ENCODE data around the gene ENO1.
"Not testable (repeated sequence)": the region's sequence is repeated elsewhere in the genome, so short reads cannot be mapped to it uniquely, and the experiment has no call there.

Gene ENO1

DNA sequence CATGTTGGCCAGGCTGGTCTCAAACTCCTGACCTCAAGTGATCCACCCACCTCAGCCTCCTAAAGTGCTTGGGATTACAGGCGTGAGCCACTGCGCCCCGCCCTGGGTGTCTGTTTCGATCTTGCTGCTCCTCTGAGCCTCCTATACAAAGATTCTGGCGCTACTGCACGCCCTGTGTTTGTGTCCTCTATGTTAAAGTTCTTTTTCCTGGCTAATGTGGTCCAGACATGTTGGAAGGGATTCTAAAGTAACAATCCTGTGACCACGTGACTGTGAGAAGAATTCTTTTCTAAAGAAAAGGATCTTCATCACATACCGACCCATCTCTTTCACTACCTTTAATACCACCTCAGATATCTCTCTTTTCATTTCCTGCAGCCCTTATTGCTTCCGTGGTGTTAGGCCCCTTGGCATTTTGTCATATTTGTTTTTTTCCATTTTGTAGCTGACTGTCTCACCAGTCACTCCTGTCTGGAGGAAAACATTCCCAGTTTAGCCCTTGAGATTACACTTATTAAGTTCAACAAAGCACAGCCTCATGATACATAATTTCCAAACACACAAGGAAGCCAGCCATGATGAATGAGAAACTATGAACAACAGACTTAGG lies 27.2 kb upstream of the ENO1 start:
- H3K4me3 ChIP-seq (replicated peaks; ENCODE audit: low read depth, low read length): no peak overlapping the region
- TF ChIP-seq, protein P1, sequence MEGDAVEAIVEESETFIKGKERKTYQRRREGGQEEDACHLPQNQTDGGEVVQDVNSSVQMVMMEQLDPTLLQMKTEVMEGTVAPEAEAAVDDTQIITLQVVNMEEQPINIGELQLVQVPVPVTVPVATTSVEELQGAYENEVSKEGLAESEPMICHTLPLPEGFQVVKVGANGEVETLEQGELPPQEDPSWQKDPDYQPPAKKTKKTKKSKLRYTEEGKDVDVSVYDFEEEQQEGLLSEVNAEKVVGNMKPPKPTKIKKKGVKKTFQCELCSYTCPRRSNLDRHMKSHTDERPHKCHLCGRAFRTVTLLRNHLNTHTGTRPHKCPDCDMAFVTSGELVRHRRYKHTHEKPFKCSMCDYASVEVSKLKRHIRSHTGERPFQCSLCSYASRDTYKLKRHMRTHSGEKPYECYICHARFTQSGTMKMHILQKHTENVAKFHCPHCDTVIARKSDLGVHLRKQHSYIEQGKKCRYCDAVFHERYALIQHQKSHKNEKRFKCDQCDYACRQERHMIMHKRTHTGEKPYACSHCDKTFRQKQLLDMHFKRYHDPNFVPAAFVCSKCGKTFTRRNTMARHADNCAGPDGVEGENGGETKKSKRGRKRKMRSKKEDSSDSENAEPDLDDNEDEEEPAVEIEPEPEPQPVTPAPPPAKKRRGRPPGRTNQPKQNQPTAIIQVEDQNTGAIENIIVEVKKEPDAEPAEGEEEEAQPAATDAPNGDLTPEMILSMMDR (IDR thresholded peaks at IDR 0.05; ENCODE audit: low read length, missing control alignments): no peak
- DNase-seq (ENCODE audit: low read depth): peak; percentile 44

DNA sequence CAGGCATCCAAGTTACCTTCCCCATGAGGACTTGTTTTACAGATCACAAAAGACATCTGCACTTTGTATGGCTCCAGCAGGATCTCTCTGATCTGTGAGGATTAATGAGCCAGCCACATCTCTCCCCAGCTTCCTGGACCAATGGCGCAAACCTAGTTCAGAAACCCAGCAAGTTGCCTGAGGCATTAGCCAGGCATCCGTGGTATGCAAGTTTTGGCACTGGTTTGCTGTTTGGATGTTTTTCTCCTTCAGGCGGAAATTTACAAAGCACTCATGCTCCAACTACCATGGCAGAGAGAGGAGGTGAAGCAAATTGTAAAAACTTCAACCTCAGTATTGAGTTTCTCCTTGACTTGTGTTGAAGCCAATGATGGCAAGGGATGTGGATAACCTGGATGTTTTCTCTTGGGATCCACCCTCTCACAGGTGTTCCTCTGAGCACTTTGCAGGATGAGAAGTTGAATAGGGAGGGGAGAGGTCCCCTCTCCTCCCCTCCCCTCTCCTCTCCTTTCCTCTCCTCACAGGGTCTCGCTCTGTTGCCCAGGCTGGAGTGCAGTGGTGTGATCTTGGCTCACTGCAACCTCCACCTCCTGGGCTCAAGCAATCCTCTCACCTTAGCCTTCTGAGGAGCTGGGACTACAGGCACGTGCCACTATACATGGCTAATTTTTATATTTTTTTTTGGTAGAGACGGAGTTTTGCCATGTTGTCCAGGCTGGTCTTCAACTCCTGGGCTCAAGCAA lies 25.6 kb upstream of the ENO1 start:
- no peak overlapping the region for H3K4me3 ChIP-seq (replicated peaks; ENCODE audit: low read depth, low read length)
- peak; percentile 96 for DNase-seq (ENCODE audit: low read depth)
- TF ChIP-seq, protein P1 (IDR thresholded peaks at IDR 0.05; ENCODE audit: low read length, missing control alignments): no peak

DNA sequence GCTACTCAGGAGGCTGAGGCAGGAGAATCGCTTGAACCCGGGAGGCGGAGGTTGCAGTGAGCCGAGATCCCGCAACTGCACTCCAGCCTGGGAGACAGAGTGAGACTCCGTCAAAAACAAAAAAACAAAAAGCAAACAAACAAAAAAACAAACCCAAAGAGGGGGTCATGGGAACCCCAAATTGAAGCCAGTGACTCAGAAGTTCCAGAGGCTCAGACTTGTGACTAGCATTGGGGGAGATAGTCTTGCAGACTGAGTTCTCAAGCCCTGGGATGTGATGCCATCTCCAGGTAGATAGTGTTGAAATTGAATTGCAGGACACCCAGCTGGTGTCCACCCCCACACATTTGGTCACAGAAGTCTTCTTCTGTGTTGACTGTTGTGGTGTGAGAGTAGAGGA lies 24.9 kb upstream of the ENO1 start:
- no peak overlapping the region for H3K4me3 ChIP-seq (replicated peaks; ENCODE audit: low read depth, low read length)
- peak; percentile 31 for DNase-seq (ENCODE audit: low read depth)
- TF ChIP-seq, protein P1 (IDR thresholded peaks at IDR 0.05; ENCODE audit: low read length, missing control alignments): no peak

DNA sequence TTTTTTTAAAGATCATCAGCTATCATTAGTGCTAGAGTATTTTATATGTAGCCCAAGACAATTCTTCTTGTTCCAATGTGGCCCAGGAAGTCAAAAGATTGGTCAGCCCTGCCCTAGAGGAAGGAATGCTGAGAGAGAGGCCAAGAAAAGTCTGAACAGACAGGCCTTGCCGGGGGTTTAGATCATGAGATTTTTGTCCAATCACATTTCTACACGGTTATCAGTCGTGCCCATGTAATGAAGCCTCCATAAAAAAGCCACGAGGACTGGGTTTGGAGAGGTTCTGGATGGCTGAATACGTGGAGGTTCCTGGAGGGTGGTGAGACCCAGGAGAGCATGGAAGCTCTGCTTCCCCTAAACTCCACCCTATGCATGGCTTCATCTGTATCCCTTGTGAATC lies 24.3 kb upstream of the ENO1 start:
- DNase-seq (ENCODE audit: low read depth): peak; percentile 41
- H3K4me3 ChIP-seq (replicated peaks; ENCODE audit: low read depth, low read length): no peak overlapping the region
- TF ChIP-seq, protein P1 (IDR thresholded peaks at IDR 0.05; ENCODE audit: low read length, missing control alignments): peak; percentile 14

DNA sequence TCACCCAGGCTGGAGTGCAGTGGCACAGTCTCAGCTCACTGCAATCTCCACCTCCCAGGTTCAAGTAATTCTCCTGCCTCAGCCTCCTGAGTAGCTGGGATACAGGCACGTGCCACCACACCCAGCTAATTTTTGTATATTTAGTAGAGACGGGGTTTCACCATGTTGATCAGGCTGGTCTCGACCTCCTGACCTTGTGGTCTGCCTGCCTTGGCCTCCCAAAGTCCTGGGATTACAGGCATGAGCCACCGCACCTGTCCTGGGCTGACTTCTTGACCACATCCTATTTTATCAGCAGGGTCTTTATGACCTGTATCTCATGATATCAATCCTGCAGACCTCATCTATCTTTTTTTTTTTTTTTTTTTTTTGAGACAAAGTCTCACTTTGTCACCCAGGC lies 22.2 kb upstream of the ENO1 start:
- not testable (repeated sequence) for H3K4me3 ChIP-seq (replicated peaks; ENCODE audit: low read depth, low read length); DNase-seq (ENCODE audit: low read depth)

DNA sequence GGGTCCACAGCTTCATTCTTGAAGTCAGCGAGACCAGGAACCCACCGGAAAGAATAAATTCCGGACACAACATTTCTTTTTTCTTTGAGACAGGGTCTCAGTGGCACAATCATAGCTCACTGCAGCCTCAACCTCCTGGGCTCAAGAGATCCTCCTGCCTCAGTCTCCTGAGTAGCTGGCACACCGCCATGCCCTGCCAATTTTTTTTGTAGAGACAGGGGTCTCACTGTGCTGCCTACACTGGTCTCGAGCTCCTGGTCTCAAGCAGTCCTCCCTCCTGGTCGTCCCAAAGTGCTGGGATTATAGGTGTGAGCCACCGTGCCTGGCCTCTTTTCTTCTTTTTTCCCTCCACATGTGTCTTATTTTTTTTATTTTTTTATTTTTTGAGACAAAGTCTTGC lies 20.6 kb upstream of the ENO1 start:
- TF ChIP-seq, protein P1 (IDR thresholded peaks at IDR 0.05; ENCODE audit: low read length, missing control alignments): no peak
- no peak for DNase-seq (ENCODE audit: low read depth)

DNA sequence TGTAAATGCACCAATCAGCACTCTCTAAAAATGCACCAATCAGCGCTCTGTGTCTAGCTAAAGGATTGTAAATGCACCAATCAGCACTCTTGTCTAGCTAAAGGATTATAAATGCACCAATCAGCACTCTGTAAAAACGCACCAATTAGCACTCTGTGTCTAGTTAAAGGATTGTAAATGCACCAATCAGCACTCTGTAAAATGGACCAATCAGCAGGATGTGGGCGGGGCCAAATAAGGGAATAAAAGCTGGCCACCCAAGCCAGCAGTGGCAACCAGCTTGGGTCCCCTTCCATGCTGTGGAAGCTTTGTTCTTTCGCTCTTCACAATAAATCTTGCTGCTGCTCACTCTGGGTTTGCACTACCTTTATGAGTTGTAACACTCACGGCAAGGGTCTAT lies 19.9 kb upstream of the ENO1 start:
- not testable (repeated sequence) for H3K4me3 ChIP-seq (replicated peaks; ENCODE audit: low read depth, low read length); DNase-seq (ENCODE audit: low read depth)

More for the DNA sequence above, 20.6 kb upstream of the ENO1 start:
- no peak overlapping the region for H3K4me3 ChIP-seq (replicated peaks; ENCODE audit: low read depth, low read length)

DNA sequence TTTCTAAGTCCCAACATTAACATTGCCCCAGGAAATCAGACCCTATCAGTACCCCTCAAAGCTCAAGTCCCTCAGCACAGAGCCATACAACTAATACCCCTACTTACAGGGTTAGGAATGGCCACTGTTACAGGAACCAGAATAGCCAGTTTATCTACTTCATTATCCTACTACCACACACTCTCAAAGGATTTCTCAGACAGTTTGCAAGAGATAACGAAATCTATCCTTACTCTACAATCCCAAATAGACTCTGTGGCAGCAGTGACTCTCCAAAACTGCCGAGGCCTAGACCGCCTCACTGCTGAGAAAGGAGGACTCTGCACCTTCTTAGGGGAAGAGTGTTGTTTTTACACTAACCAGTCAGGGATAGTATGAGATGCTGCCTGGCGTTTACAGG lies 19.0 kb upstream of the ENO1 start:
- DNase-seq (ENCODE audit: low read depth); H3K4me3 ChIP-seq (replicated peaks; ENCODE audit: low read depth, low read length): not testable (repeated sequence)

DNA sequence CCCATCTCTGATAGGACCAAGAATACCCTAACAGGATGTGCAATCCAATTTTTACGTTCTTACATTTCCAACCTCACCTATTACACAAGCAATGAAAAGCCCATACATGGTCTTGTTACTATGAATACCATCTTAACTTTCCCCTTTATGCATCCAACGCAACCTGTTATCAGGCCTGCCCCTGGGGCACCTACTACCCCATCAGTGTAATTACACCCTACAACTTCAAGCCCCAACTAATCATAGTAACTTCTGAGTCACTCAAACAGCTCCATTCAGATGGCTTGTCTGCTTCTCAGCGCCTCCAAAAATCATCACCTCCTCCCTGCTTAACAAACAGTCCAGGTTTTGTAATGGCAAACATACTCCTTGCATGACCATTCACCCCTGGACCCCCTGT lies 18.3 kb upstream of the ENO1 start:
- DNase-seq (ENCODE audit: low read depth); H3K4me3 ChIP-seq (replicated peaks; ENCODE audit: low read depth, low read length): not testable (repeated sequence)
